Measurements from ENCODE around the gene CD99.

- TF ChIP-seq CTCF (IDR thresholded peaks at IDR 0.05; ENCODE audit: poor library complexity) (no peak), EZH2 (IDR thresholded peaks at IDR 0.05; ENCODE audit: borderline replicate concordance) (no peak)
Observed at GRCh38 chrX:2708592-2709188, 17.6 kb downstream of the CD99 start.
